ENCODE data around the gene LRRC8D. TPM values are rescaled to one million over a fixed set of nuclear protein-coding genes. Genes with fewer than 3 reads are reported as not detected.
"Not testable (repeated sequence)": the region's sequence is repeated elsewhere in the genome, so short reads cannot be mapped to it uniquely, and the experiment has no call there.

The LRRC8D gene
- total and polyA plus RNA-seq, 8 donors: under 0.01 to 13.8 (median 5.2) TPM

DNA sequence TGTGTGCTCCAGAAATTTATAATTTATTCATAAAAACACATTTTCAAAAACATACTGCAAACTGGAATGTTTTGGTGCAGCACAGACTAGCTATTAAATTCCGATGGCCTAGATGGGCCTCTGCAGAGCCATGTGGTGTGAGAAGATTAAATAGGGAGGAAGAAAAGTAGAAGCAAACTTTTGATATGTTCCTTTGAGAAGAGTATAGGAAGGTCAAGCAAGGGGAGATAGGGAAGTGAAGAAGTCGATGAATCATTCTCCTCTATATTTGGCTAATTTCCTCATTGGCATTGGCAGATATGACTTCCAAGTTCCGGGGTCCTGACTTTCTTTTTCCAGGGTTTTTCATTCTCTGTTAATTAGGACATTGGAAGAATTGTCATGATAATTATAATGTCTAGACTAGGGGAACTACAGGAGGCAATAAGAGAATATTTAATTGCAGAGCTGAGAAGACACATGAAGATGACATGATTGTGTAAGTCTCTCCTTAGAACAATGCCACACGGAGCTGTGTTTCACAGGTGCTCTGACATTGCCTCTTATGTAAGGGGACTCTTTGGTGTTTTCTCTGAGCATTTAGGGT lies 154.8 kb downstream of the LRRC8D start:
- DNase-seq: no peak
- intact Hi-C loops (cut with DNase I; ENCODE audit: low total_unique reads): no loop called here
- no peak overlapping the region for H3K4me3 ChIP-seq
- H3K27ac ChIP-seq: no peak overlapping the region
- TF ChIP-seq POLR2AphosphoS5 (IDR thresholded peaks at IDR 0.05) (no peak), EP300 (IDR thresholded peaks at IDR 0.05) (no peak), POLR2A (IDR thresholded peaks at IDR 0.05) (no peak), CTCF (IDR thresholded peaks at IDR 0.05) (no peak)
- H3K36me3 ChIP-seq: no peaks in the 10 kb centered on the region
- H3K9me3 ChIP-seq: no peaks in the 10 kb centered on the region
- 66 to 77% (median 72%) methylated on average over 4 of the region's 4 CpGs for WGBS, 5 donors
- peaks cover 0 to 14% (median 4%) of the 10 kb centered on the region in 4 donors for H3K4me1 ChIP-seq
- no peaks in the 10 kb centered on the region for H3K27me3 ChIP-seq

DNA sequence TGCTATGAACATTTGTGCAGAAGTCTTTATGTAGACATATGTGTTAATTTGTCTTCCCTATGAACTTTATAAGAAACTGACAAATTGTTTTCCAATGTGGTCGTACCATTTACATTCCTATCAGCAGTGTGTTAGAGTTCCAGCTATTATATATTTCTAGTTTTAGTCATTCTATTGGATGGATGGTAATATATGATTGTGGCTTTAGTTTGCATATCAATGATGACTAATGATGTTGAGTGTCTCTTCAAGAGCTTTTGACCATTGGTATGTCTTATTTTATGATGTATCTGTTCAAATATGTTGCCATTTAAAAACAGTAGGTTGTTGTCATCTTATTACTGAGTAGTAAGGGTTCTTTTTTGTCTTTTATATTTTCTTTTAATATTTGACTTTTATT lies 157.9 kb downstream of the LRRC8D start:
- WGBS, 5 donors: 94 to 100% (median 97%) methylated on average over 1 of the region's 1 CpG
- TF ChIP-seq POLR2AphosphoS5 (IDR thresholded peaks at IDR 0.05) (no peak), EP300 (IDR thresholded peaks at IDR 0.05) (no peak), CTCF (IDR thresholded peaks at IDR 0.05) (no peak), POLR2A (IDR thresholded peaks at IDR 0.05) (no peak)

DNA sequence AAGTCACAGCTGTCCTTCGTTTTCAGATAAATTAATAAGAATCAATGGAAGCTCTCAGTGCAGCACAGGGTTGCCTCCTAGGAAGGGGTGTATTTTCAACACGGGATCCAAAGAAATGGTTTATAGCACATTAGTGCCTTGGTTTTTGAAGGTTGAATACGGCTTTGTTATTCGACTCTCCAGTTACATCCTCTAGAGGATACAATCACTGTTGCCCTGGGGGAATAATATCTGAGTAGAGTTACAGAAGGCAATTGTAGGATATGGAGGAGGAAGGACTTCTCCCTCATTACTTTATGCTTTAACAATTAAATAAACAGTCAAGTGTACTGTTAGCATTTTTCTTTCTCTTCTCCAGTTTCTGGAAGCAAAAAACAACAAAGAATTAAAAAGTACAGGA lies 159.8 kb downstream of the LRRC8D start:
- H3K4me3 ChIP-seq: no peak overlapping the region
- TF ChIP-seq EP300 (IDR thresholded peaks at IDR 0.05) (no peak), POLR2AphosphoS5 (IDR thresholded peaks at IDR 0.05) (no peak), CTCF (IDR thresholded peaks at IDR 0.05) (no peak), POLR2A (IDR thresholded peaks at IDR 0.05) (no peak)
- no peaks in the 10 kb centered on the region for H3K27me3 ChIP-seq
- H3K36me3 ChIP-seq: no peaks in the 10 kb centered on the region
- H3K4me1 ChIP-seq: peaks cover 0 to under 1% (median 0%) of the 10 kb centered on the region in 4 donors
- 70 to 80% (median 79%) methylated on average over 4 of the region's 4 CpGs for WGBS, 5 donors
- DNase-seq: no peak
- intact Hi-C loops (cut with DNase I; ENCODE audit: low total_unique reads): no loop called here
- H3K27ac ChIP-seq: no peak overlapping the region
- H3K9me3 ChIP-seq: no peaks in the 10 kb centered on the region

More for the DNA sequence above, 157.9 kb downstream of the LRRC8D start:
- no peaks in the 10 kb centered on the region for H3K27me3 ChIP-seq
- no peaks in the 10 kb centered on the region for H3K9me3 ChIP-seq
- peaks cover 0 to 14% (median 4%) of the 10 kb centered on the region in 4 donors for H3K4me1 ChIP-seq
- H3K36me3 ChIP-seq: no peaks in the 10 kb centered on the region
- DNase-seq: no peak
- no peak overlapping the region for H3K27ac ChIP-seq
- intact Hi-C loops (cut with DNase I; ENCODE audit: low total_unique reads): no loop called here
- no peak overlapping the region for H3K4me3 ChIP-seq

DNA sequence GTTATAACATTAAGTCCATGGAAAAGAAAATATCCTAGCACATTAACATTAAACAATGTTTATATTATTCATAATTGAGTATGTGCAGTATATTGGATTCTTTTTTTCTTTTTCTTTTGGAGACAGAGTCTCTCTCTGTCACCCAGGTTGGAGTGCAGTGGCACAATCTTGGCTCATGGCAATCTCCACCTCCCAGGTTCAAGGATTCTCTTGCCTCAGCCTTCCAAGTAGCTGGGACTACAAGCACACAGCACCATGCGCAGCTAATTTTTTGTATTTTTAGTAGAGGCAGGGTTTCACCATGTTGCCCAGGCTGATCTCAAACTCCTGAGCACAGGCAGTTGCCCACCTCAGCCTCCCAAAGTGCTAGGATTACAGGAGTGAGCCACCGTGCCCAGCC lies 162.0 kb downstream of the LRRC8D start:
- H3K4me3 ChIP-seq; intact Hi-C loops (cut with DNase I; ENCODE audit: low total_unique reads); H3K36me3 ChIP-seq; H3K27me3 ChIP-seq; H3K27ac ChIP-seq; DNase-seq; H3K4me1 ChIP-seq; H3K9me3 ChIP-seq: not testable (repeated sequence)
- 84 to 95% (median 87%) methylated on average over 2 of the region's 2 CpGs for WGBS, 5 donors

GRCh38 chr1:89984564-89985116 lies 163.8 kb downstream of the LRRC8D start:
- not testable (repeated sequence) for H3K9me3 ChIP-seq, H3K4me1 ChIP-seq, DNase-seq, H3K36me3 ChIP-seq, H3K27ac ChIP-seq, H3K27me3 ChIP-seq, H3K4me3 ChIP-seq
- intact Hi-C loops (cut with DNase I; ENCODE audit: low total_unique reads): loop anchor here (5.0 kb wide), 1 partner anchor 177 kb away; no protein-coding TSS in a partner anchor
- 95 to 99% (median 98%) methylated on average over 20 to 31 of the region's 33 CpGs for WGBS, 5 donors

Data from stomach (tissue), 9 donors.